ENCODE results near the gene ZKSCAN2.

Gene ZKSCAN2

DNA sequence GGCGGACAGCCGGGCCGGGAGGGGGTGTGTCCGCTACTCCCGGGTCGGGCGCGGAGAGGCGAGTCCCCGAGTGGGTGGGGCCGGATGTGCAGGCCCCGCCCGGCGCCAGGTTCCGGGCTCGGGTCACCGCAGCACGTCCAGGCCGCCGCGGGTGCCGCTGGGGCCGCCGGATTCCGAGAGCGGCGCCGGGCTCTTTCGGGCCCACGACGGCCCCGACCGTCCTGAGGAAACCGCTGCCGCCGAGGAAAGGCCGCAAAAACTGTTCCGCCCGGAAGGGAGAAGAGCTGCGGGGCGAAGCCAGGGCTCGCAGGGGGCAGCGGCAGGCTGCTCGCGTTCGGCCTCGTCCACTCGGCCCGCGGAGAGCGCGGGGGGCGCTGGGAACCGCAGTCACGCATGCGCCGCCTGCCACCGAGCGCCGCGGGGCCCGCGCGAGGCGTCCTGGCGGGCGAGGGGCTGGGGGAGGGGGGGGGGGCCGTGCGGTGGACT, at the start of gene ZKSCAN2:
ZKSCAN2 (minus strand) TSS at position 376 of the 486 bp plus-strand sequence. CDS start 718 bp downstream, outside the sequence.
- ATAC-seq (peak; percentile 88), DNase-seq (peak; percentile 85 to 87)
- Mint-ChIP-seq H3K4me3 (peak within 1 kb of the TSS; percentile 94), H3K27me3 (no peaks in the 10 kb centered on the region), H3K27ac (peak within 1 kb of the TSS; percentile 99), H3K4me1 (peaks cover 64% of the 10 kb centered on the region), H3K9me3 (no peaks in the 10 kb centered on the region)

DNA sequence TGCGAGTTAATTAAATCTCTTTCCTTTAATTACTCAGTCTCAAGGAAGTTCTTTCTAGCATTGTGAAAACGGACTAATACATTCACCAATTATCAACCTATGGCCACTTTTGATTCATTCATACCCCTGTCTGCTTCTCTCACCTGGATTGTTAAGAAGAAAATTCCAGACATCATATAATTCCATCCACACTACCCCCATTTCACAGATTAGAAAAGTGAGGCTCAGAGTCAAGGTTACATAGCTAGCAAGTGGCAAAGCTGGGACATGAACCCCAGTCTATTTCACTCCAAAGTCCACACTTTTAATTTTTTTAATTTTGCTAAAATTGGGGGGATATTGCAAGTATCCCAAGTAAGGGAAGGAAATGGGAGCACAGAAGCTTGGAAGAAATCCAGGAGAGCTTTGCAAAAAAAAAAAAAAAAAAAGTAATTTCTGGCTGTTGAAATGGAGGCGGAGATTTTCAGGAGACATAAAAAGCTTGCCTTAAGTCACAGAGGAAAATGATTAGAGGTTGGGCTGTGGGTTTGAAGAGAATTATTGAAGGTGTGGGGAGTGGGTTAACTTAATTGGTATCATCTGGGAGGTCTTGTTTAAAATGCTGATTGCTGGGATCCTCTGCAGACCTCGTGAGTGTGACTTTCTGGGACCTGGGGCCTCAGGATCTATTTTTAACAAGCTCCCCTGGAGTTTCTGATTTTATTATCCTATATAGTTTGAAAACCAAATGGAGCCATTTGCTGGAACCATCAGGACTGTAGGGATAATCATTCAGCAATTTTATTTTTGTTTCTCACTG, 42.3 kb upstream of the ZKSCAN2 start:
- H3K27ac Mint-ChIP-seq = no peak overlapping the region
- no peak for ATAC-seq
- H3K4me3 Mint-ChIP-seq = no peak overlapping the region
- peaks cover 7% of the 10 kb centered on the region for H3K4me1 Mint-ChIP-seq
- no peaks in the 10 kb centered on the region for H3K27me3 Mint-ChIP-seq
- no peak for DNase-seq
- H3K9me3 Mint-ChIP-seq = no peaks in the 10 kb centered on the region

DNA sequence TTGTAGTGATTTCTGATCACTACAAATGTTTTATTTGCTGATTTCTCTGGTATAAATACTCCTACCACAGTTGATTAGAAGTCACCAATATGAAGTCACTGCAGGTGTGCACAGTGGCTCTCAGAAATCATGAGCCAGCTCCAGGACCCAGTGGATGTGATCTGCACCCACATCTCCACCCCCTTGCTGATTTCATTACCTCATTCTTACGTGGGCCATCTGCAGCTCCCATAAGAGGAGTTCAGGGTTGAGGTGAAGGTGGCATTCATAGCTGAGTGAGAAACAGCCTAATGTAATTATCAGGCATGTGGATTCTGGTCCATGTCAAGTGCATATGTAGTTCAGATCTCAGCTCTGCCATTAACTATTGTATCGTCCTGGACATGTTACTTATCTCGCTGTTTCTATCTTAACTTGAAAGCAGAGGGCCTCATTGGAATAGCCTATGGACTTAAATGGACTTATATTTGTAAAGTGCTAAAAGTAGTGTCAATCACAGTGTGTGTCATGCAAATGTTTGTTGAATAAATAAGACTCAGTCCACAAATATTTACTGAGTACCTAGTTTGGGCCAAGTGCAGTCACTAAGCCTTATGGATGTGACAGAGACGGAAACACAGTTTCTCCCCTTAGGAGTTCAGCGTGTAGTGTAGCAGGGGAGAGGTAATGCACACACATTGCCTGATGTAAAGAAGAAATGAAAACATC, 40.7 kb upstream of the ZKSCAN2 start:
- ATAC-seq (no peak), DNase-seq (no peak)
- H3K27me3 Mint-ChIP-seq = no peaks in the 10 kb centered on the region
- H3K9me3 Mint-ChIP-seq = no peaks in the 10 kb centered on the region
- H3K4me1 Mint-ChIP-seq = peaks cover 7% of the 10 kb centered on the region
- H3K27ac Mint-ChIP-seq = no peak overlapping the region
- no peak overlapping the region for H3K4me3 Mint-ChIP-seq

DNA sequence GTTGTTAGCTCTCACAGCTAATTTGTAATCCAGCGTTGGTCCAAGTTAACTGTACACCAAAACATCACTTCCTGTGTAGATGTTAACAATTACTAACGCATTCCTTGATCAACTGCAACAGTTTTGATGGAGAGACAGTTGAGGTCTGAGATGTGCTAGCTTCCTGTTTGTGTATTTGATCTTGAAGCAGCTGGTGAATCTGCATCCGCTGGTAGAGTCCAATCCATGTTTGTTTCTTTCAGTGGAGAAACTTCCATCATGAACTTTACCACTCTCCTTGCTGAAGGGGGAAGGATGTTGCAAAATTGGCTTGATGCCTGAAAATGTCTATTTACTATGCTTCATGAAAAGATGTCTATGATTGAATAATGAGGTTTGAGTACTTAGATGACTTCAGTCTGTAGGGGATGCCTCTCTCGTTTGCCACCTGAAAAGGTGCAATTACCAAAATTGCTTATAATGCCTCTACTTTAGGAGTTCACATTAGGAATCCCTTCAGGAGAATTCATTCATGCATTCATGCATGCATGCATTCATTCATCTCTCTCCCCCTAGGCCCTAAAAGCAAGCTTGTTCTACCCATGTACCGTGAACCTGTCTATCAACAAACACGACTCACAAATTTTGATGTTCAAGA, 39.6 kb upstream of the ZKSCAN2 start:
- Mint-ChIP-seq H3K4me1 (peaks cover 7% of the 10 kb centered on the region), H3K4me3 (no peak overlapping the region), H3K9me3 (no peaks in the 10 kb centered on the region), H3K27me3 (no peaks in the 10 kb centered on the region), H3K27ac (peak overlapping the region in 1 of 2 donors; percentile 40)
- no peak for ATAC-seq
- no peak for DNase-seq

DNA sequence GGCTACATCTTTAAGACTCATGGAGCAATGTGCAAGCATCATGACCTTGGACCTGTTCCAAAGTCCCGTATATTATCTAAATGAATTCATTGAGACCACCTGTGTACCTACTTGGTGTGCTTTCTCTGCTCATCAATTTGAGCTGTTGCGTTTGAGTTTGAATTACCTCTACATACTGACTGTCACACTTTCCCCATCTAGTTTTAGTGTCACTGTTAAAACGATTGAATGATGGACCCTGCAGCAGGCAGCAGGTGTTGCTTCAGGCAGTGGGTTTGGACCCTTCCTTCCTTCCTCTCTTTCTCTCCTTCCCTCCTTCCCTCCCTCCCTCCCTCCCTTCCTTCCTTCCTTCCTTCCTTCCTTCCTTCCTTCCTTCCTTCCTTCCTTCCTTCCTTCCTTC, 33.9 kb upstream of the ZKSCAN2 start:
- no peaks in the 10 kb centered on the region for H3K9me3 Mint-ChIP-seq
- no peaks in the 10 kb centered on the region for H3K4me1 Mint-ChIP-seq
- no peaks in the 10 kb centered on the region for H3K27me3 Mint-ChIP-seq
- no peak overlapping the region for H3K27ac Mint-ChIP-seq
- no peak for ATAC-seq
- no peak overlapping the region for H3K4me3 Mint-ChIP-seq
- no peak for DNase-seq

DNA sequence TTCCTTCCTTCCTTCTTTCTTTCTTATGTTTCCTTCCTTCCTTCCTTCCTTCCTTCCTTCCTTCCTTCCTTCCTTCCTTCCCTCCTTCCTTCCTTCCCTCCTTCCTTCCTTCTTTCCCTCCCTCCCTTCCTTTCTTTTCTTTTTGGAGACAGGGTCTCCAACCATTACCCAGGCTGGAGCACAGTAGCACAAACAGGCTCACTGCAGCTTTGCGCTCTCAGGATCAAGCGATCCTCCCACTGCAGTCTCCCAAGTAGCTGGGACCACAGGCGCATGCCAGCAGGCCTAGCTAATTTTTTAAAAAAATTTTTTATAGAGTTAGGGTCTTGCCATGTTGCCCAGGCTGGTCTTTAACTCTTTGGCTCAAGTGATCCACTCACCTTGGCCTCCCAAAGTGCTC, 31.8 kb upstream of the ZKSCAN2 start:
- H3K9me3 Mint-ChIP-seq = peaks cover 0 to 8% of the 10 kb centered on the region in 2 donors
- DNase-seq = no peak
- no peak for ATAC-seq
- no peak overlapping the region for H3K27ac Mint-ChIP-seq
- no peaks in the 10 kb centered on the region for H3K4me1 Mint-ChIP-seq
- H3K4me3 Mint-ChIP-seq = no peak overlapping the region
- H3K27me3 Mint-ChIP-seq = no peaks in the 10 kb centered on the region

DNA sequence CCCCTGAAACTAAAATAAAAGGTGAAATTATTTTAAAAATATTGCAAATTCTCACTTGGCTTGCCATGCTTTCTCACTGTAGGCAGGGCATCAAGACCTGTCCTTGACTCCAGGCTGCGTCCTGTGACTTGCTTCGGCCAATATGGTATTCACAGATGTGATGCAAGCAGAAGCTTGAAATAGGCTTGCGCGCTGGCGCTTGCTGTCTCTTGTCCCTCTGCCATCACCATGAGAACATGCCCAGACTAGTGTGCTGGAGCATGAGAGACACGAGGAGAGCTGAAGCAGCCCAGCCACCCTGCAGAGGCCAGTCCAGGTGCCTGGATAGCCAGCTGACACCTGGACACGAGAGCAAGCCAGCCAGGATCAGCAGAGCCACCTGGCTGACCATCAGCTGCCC, 21.8 kb upstream of the ZKSCAN2 start:
- no peaks in the 10 kb centered on the region for H3K27me3 Mint-ChIP-seq
- H3K27ac Mint-ChIP-seq = peak overlapping the region in 1 of 2 donors; percentile 22
- H3K9me3 Mint-ChIP-seq = peaks cover 0 to 4% of the 10 kb centered on the region in 2 donors
- H3K4me1 Mint-ChIP-seq = no peaks in the 10 kb centered on the region
- H3K4me3 Mint-ChIP-seq = no peak overlapping the region
- ATAC-seq (no peak), DNase-seq (no peak)

DNA sequence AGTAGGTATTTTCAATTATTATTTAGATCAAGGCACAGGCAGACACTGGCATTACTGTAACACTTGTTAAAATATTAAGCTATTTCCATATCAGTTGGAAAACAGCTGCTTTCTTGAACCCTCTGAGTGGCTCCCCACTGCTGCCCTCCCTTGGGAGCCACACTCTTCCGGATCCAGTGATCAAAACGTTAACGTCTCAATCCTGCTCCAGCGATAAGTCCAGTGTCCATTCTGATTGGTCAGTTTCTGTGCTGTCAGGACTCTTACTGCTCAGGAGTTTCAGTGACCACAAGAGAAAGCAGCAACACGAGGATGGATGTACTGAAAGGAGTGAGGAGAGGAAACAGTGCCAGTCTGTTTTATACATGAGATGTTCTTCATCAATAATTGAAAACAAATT, 13.8 kb upstream of the ZKSCAN2 start:
- Mint-ChIP-seq H3K4me1 (no peaks in the 10 kb centered on the region), H3K4me3 (no peak overlapping the region), H3K27ac (no peak overlapping the region), H3K9me3 (peaks cover 0 to 4% of the 10 kb centered on the region in 2 donors), H3K27me3 (no peaks in the 10 kb centered on the region)
- DNase-seq = no peak
- ATAC-seq = no peak

DNA sequence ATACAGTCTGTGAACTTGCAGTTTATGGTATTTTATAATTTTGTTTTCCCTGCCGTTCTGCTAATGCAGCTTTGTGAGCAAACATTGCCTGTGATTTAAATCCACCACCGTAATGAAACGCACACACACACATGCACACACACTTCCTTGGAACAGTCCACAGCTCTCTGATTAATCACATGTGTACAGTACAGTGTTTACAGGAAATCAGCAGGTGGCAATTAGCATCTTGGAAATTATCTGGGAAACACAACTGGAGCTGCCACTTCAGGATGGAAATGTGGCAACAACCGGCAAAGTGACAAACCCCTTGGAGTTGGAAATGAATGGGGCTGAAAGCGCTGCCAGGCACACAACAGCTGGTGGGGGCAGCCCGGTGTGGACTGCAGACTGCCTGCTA, 12.9 kb upstream of the ZKSCAN2 start:
- Mint-ChIP-seq H3K27ac (no peak overlapping the region), H3K4me3 (no peak overlapping the region), H3K27me3 (no peaks in the 10 kb centered on the region), H3K9me3 (peaks cover 4% of the 10 kb centered on the region in 2 donors), H3K4me1 (no peaks in the 10 kb centered on the region)
- ATAC-seq (no peak), DNase-seq (no peak)

GRCh38 chr16:25269879-25270278, 12.2 kb upstream of the ZKSCAN2 start:
- DNase-seq (no peak), ATAC-seq (no peak)
- no peak overlapping the region for H3K27ac Mint-ChIP-seq
- peaks cover 4 to 10% of the 10 kb centered on the region in 2 donors for H3K9me3 Mint-ChIP-seq
- H3K4me1 Mint-ChIP-seq = no peaks in the 10 kb centered on the region
- no peak overlapping the region for H3K4me3 Mint-ChIP-seq
- no peaks in the 10 kb centered on the region for H3K27me3 Mint-ChIP-seq

DNA sequence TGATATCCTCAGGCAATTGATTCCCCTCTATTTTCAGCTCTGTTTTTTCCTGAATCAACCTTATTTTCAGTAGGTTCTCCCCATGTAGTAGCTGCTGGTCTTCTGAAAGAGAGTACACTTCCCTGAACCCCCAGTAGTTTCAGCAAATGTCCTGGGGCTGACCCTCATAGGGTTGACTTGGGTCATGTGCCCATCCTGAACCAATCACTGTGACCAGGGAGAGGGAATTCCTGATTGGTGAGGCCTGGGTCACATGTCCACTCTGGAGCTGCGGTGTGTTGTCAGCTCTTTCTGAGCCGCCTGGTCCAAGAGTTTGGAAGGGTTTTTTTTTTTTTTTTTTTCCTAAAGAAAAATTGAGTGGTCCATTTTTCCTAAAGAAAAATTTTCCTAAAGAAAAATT, 8.3 kb upstream of the ZKSCAN2 start:
- Mint-ChIP-seq H3K4me1 (peaks cover 15% of the 10 kb centered on the region), H3K4me3 (no peak overlapping the region), H3K27ac (no peak overlapping the region), H3K9me3 (peaks cover 0 to 10% of the 10 kb centered on the region in 2 donors), H3K27me3 (no peaks in the 10 kb centered on the region)
- DNase-seq (no peak), ATAC-seq (no peak)

GRCh38 chr16:25264597-25264996, 7.0 kb upstream of the ZKSCAN2 start:
- Mint-ChIP-seq H3K9me3 (peaks cover 0 to 10% of the 10 kb centered on the region in 2 donors), H3K4me1 (peaks cover 22% of the 10 kb centered on the region), H3K27ac (no peak overlapping the region), H3K27me3 (no peaks in the 10 kb centered on the region), H3K4me3 (no peak overlapping the region)
- no peak for ATAC-seq
- DNase-seq = no peak

DNA sequence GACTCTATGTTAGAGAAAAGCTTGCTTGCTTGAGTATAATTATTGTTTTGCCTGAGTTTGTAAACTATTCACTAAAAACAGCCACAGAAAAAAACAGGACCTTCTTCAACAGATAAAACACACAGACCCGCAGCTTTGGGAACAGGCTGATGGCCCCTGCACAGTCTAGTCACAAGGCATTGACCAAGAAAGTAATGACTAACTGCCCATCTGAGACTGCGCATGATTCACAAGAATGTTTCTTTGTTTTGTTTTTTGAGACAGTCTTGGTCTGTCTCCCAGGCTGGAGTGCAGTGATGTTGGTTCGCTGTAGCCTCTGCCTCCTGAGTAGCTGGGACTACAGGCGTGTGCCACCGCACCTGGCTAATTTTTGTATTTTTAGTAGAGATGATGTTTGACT, 2.8 kb upstream of the ZKSCAN2 start:
- Mint-ChIP-seq H3K27ac (no peak overlapping the region), H3K9me3 (peaks cover 0 to 4% of the 10 kb centered on the region in 2 donors), H3K4me1 (peaks cover 53% of the 10 kb centered on the region), H3K4me3 (no peak overlapping the region), H3K27me3 (no peaks in the 10 kb centered on the region)
- no peak for ATAC-seq
- DNase-seq = no peak

- H3K4me1 Mint-ChIP-seq = peaks cover 52% of the 10 kb centered on the region
- H3K27me3 Mint-ChIP-seq = no peaks in the 10 kb centered on the region
- ATAC-seq (no peak), DNase-seq (peak in 1 of 2 donors; percentile 15)
- peak overlapping the region; percentile 99 for H3K27ac Mint-ChIP-seq
- no peaks in the 10 kb centered on the region for H3K9me3 Mint-ChIP-seq
- peak overlapping the region; percentile 94 for H3K4me3 Mint-ChIP-seq
Measured at GRCh38 chr16:25258861-25259179, 1.2 kb upstream of the ZKSCAN2 start.

DNA sequence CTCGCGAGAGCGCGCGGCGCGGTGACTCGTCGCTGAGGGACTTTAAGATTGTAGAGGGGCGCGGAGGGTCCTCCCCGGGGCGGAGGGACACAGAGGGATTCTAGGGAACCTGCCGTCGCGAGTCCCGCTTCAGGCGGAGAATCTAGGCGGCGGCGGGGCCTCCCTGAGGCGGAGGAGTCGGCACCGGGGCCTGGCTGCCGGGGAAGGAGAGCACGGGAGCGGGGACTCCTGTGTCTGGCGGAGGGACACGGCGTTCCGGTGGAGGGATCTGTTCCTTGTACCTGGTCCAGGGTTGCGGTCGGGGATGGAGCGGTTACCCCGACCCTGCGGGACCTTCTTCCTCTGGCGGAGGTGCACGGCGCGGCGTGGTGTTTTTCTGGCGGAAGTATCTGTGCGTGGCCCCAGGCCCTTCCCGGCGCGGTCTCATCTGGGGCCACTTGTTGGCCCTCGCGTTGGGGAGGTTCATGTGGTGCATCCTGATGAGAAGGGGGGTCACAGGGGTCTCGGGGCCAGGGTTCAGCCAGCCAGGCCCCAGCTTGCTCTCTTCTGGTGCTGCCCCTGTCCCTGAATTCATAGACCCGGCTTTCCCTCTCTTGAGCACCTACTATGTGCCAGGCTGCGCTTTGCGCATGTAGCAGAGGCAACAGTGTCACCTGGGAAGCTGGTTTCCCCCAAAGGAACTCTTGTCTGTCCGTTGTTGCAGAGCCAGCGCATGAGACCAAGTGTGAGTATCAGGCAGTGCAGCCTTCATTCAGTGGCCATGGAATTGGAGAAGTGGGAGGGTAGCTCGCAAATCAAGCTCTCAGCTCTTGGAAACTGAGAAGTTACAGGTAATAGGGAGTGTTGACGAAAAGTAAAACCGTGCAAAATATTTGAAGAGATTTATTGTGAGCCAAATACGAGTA, 563 bp upstream of the ZKSCAN2 start:
- peak; percentile 81 to 84 for DNase-seq
- peaks cover 57% of the 10 kb centered on the region for H3K4me1 Mint-ChIP-seq
- H3K4me3 Mint-ChIP-seq = peak overlapping the region; percentile 94
- H3K27ac Mint-ChIP-seq = peak overlapping the region; percentile 99
- peak; percentile 76 for ATAC-seq
- H3K27me3 Mint-ChIP-seq = no peaks in the 10 kb centered on the region
- no peaks in the 10 kb centered on the region for H3K9me3 Mint-ChIP-seq
